ENCODE measurements around the gene MT1G. TPM values are rescaled to one million over a fixed set of nuclear protein-coding genes. Genes with fewer than 3 reads are reported as not detected.
"Not testable (repeated sequence)": the region's sequence is repeated elsewhere in the genome, so short reads cannot be mapped to it uniquely, and the experiment has no call there.

The MT1G gene
- total RNA-seq, 4 donors from 2014 or later, result 41.1 to 87.7 (median 49.2) TPM; not detected in 1

- Histone ChIP-seq H3K36me3 (no peaks in the 10 kb centered on the region), H3K27me3 (no peaks in the 10 kb centered on the region), H3K4me1 (peaks cover 0 to 30% (median 7%) of the 10 kb centered on the region in 4 donors), H3K9me3 (no peaks in the 10 kb centered on the region), H3K4me3 (no peak overlapping the region), H3K27ac (no peak overlapping the region)
- 83 to 88% methylated on average over 2 of the region's 2 CpGs for WGBS, 2 donors
- DNase-seq (ENCODE audit: low spot score in 2 of 2), result no peak
- no peak for TF ChIP-seq EP300 (IDR thresholded peaks at IDR 0.05)
- TF ChIP-seq POLR2A (IDR thresholded peaks at IDR 0.05), result no peak
- TF ChIP-seq CTCF (IDR thresholded peaks at IDR 0.05), result no peak
Observed at GRCh38 chr16:56623637-56624036, 44.2 kb downstream of the MT1G start.

GRCh38 chr16:56623184-56623583 lies 44.7 kb downstream of the MT1G start:
- H3K4me3 ChIP-seq; H3K36me3 ChIP-seq; DNase-seq (ENCODE audit: low spot score in 2 of 2); H3K27me3 ChIP-seq; H3K27ac ChIP-seq; H3K9me3 ChIP-seq: not testable (repeated sequence)
- 92 to 94% methylated on average over 5 of the region's 5 CpGs for WGBS, 2 donors
- H3K4me1 ChIP-seq, result peaks cover 0 to 29% (median 8%) of the 10 kb centered on the region in 4 donors

GRCh38 chr16:56621665-56622445 lies 46.0 kb downstream of the MT1G start:
- not testable (repeated sequence) for DNase-seq (ENCODE audit: low spot score in 2 of 2); H3K36me3 ChIP-seq; H3K27me3 ChIP-seq; H3K9me3 ChIP-seq; H3K4me3 ChIP-seq
- peak overlapping the region in 2 of 4 donors; percentile 28 to 29 for H3K27ac ChIP-seq
- WGBS, 2 donors, result 56 to 66% methylated on average over 4 of the region's 4 CpGs
- H3K4me1 ChIP-seq, result peaks cover 0 to 35% (median 15%) of the 10 kb centered on the region in 4 donors

GRCh38 chr16:56620339-56620897 lies 47.4 kb downstream of the MT1G start:
- Histone ChIP-seq H3K27me3 (no peaks in the 10 kb centered on the region), H3K36me3 (no peaks in the 10 kb centered on the region), H3K4me3 (no peak overlapping the region), H3K4me1 (peaks cover 0 to 25% (median 12%) of the 10 kb centered on the region in 4 donors), H3K9me3 (no peaks in the 10 kb centered on the region), H3K27ac (no peak overlapping the region)
- DNase-seq (ENCODE audit: low spot score in 2 of 2), result no peak
- 85 to 92% methylated on average over 7 of the region's 8 CpGs for WGBS, 2 donors
- TF ChIP-seq CTCF (IDR thresholded peaks at IDR 0.05), result no peak

GRCh38 chr16:56618138-56618537 lies 49.7 kb downstream of the MT1G start:
- Histone ChIP-seq H3K36me3 (no peaks in the 10 kb centered on the region), H3K4me3 (no peak overlapping the region), H3K4me1 (peaks cover 0 to 17% (median 10%) of the 10 kb centered on the region in 4 donors), H3K27ac (peak overlapping the region in 2 of 4 donors; percentile 72 to 73), H3K9me3 (no peaks in the 10 kb centered on the region), H3K27me3 (no peaks in the 10 kb centered on the region)
- no peak for DNase-seq (ENCODE audit: low spot score in 2 of 2)
- TF ChIP-seq EP300 (IDR thresholded peaks at IDR 0.05) (no peak), CTCF (IDR thresholded peaks at IDR 0.05) (no peak), POLR2A (IDR thresholded peaks at IDR 0.05) (no peak)
- 77 to 79% methylated on average over 6 of the region's 6 CpGs for WGBS, 2 donors
